ENCODE results near the gene ZNF644.

The ZNF644 gene

GRCh38 chr1:91004145-91004544 is 17.7 kb downstream of the ZNF644 start:
- H3K4me3 ChIP-seq (ENCODE audit: severe bottlenecking) = no peak overlapping the region
- ATAC-seq (ENCODE audit: low read depth) = no peak

DNA sequence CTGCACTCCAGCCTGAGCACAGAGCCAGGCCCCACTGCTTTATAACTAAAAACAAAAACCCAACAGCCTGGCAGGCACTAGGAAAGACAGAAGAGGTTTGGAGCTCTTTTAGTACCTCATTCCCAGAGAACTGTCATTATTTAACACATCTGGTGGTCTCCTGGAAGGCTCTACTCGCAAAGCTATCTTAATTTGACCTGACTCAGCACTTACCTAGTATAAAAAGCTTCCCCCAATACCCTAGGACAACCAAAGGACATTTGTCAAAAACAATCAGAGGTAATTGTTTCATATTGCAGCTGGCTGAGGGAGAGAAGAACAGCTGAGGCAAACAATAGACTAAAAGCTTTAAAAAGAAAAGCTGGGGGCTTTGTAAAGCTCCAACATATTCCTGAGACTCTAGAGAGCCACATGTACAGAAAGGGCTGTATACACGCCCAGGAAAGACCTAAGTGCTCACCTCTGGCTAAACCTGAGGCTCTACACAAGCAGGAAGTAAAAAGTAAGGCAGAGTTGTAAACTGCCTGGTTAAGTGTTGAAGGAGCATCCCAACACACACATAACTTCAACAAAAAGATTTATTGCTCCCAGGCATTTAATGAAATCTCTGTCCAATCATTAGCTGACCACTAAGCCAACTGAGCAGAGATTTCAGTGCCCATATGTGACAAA is 25.0 kb downstream of the ZNF644 start:
- H3K27me3 ChIP-seq (ENCODE audit: insufficient read depth, poor library complexity, severe bottlenecking) = no peaks in the 10 kb centered on the region
- H3K36me3 ChIP-seq (ENCODE audit: low read depth) = peaks cover 4% of the 10 kb centered on the region; the same call in 1 of the 2 replicates
- no peak overlapping the region for H3K4me3 ChIP-seq (ENCODE audit: severe bottlenecking)
- H3K9me3 ChIP-seq (ENCODE audit: severe bottlenecking) = peaks cover 3% of the 10 kb centered on the region
- no peak for TF ChIP-seq CTCF (IDR thresholded peaks at IDR 0.05; ENCODE audit: poor library complexity, severe bottlenecking)
- no peak for ATAC-seq (ENCODE audit: low read depth)
- no peaks in the 10 kb centered on the region for H3K4me1 ChIP-seq (ENCODE audit: insufficient read depth, poor library complexity, severe bottlenecking)
- DNase-seq (ENCODE audit: low spot score) = no peak
- H3K27ac ChIP-seq (ENCODE audit: poor library complexity, severe bottlenecking) = no peak overlapping the region

More at GRCh38 chr1:91004145-91004544, 17.7 kb downstream of the ZNF644 start:
- no peak for DNase-seq (ENCODE audit: low spot score)
- TF ChIP-seq CTCF (IDR thresholded peaks at IDR 0.05; ENCODE audit: poor library complexity, severe bottlenecking) = no peak
- Histone ChIP-seq H3K36me3 (ENCODE audit: low read depth) (peaks cover 4% of the 10 kb centered on the region; the same call in 1 of the 2 replicates), H3K27me3 (ENCODE audit: insufficient read depth, poor library complexity, severe bottlenecking) (no peaks in the 10 kb centered on the region), H3K4me1 (ENCODE audit: insufficient read depth, poor library complexity, severe bottlenecking) (no peaks in the 10 kb centered on the region), H3K27ac (ENCODE audit: poor library complexity, severe bottlenecking) (no peak overlapping the region), H3K9me3 (ENCODE audit: severe bottlenecking) (peaks cover 5% of the 10 kb centered on the region)

- Histone ChIP-seq H3K4me1 (ENCODE audit: insufficient read depth, poor library complexity, severe bottlenecking) (no peaks in the 10 kb centered on the region), H3K9me3 (ENCODE audit: severe bottlenecking) (no peaks in the 10 kb centered on the region), H3K27me3 (ENCODE audit: insufficient read depth, poor library complexity, severe bottlenecking) (no peaks in the 10 kb centered on the region), H3K36me3 (ENCODE audit: low read depth) (peaks cover 4% of the 10 kb centered on the region; the same call in 1 of the 2 replicates), H3K4me3 (ENCODE audit: severe bottlenecking) (no peak overlapping the region), H3K27ac (ENCODE audit: poor library complexity, severe bottlenecking) (no peak overlapping the region)
- no peak for TF ChIP-seq CTCF (IDR thresholded peaks at IDR 0.05; ENCODE audit: poor library complexity, severe bottlenecking)
- no peak for ATAC-seq (ENCODE audit: low read depth)
- no peak for DNase-seq (ENCODE audit: low spot score)
Measured at GRCh38 chr1:90995311-90995894, 26.4 kb downstream of the ZNF644 start.

DNA sequence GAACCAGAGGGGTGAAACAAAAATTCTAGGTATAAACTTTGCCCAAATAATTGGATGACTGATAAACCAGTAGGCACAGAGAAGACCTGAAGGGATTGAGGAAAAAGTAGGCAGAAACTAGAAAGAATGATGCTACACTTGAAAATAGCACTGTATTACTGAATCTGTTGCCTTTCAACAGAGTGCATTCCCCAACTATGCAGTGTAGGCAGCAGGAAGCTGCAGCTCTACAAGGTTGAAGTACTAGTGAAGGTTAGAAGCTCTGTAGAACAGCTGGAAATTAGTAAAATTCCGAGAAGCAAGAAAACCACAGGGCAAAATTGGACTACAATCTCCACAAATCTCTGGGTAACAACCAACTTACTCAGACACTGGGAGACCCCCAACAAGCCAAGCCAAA is 27.4 kb downstream of the ZNF644 start:
- H3K4me1 ChIP-seq (ENCODE audit: insufficient read depth, poor library complexity, severe bottlenecking) = no peaks in the 10 kb centered on the region
- no peak overlapping the region for H3K4me3 ChIP-seq (ENCODE audit: severe bottlenecking)
- peaks cover 12% of the 10 kb centered on the region for H3K36me3 ChIP-seq (ENCODE audit: low read depth)
- DNase-seq (ENCODE audit: low spot score) (no peak), ATAC-seq (ENCODE audit: low read depth) (no peak)
- H3K27ac ChIP-seq (ENCODE audit: poor library complexity, severe bottlenecking) = no peak overlapping the region
- no peak for TF ChIP-seq CTCF (IDR thresholded peaks at IDR 0.05; ENCODE audit: poor library complexity, severe bottlenecking)
- H3K9me3 ChIP-seq (ENCODE audit: severe bottlenecking) = no peaks in the 10 kb centered on the region
- no peaks in the 10 kb centered on the region for H3K27me3 ChIP-seq (ENCODE audit: insufficient read depth, poor library complexity, severe bottlenecking)

DNA sequence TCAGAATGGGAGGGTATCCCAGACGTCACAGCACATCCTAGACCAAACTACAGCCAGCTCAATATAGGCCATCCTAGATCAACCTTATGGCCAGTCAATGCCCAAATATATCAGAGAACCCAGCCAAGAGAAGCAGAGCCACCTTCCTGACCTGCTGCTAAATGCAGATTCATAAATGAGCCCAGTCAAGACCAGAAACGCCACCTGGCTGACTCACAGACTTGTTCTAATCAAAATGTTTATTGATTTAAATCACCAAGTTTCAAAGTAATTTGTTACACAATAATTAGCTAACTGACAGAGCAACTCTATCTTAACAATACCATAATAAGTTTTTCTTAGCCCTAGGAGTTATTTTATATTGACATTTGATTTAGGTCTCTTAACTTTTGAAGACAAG is 28.6 kb downstream of the ZNF644 start:
- Histone ChIP-seq H3K9me3 (ENCODE audit: severe bottlenecking) (peaks cover 3% of the 10 kb centered on the region), H3K27ac (ENCODE audit: poor library complexity, severe bottlenecking) (no peak overlapping the region), H3K4me3 (ENCODE audit: severe bottlenecking) (no peak overlapping the region), H3K36me3 (ENCODE audit: low read depth) (peaks cover 17% of the 10 kb centered on the region), H3K27me3 (ENCODE audit: insufficient read depth, poor library complexity, severe bottlenecking) (no peaks in the 10 kb centered on the region), H3K4me1 (ENCODE audit: insufficient read depth, poor library complexity, severe bottlenecking) (no peaks in the 10 kb centered on the region)
- no peak for ATAC-seq (ENCODE audit: low read depth)
- TF ChIP-seq CTCF (IDR thresholded peaks at IDR 0.05; ENCODE audit: poor library complexity, severe bottlenecking) = no peak
- no peak for DNase-seq (ENCODE audit: low spot score)

Measured in RWPE2 (cell line).